NK-92 (cell line): ENCODE results near the gene ZBP1.

Experiments used
- DNase-seq: peaks from one replicate; lab custom pipeline; 2025; ENCODE audit not compliant: unreplicated experiment; lab: John Stamatoyannopoulos, UW

Gene ZBP1, protein sequence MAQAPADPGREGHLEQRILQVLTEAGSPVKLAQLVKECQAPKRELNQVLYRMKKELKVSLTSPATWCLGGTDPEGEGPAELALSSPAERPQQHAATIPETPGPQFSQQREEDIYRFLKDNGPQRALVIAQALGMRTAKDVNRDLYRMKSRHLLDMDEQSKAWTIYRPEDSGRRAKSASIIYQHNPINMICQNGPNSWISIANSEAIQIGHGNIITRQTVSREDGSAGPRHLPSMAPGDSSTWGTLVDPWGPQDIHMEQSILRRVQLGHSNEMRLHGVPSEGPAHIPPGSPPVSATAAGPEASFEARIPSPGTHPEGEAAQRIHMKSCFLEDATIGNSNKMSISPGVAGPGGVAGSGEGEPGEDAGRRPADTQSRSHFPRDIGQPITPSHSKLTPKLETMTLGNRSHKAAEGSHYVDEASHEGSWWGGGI

GRCh38 chr20:57620274-57620990 lies at the start of gene ZBP1:
ZBP1 (minus strand) TSS chr20:57620426; CDS start chr20:57620295, 131 bp downstream.
- no peak for DNase-seq

- no peak for DNase-seq
Observed at GRCh38 chr20:57669632-57670031, 49.4 kb upstream of the ZBP1 start.

DNA sequence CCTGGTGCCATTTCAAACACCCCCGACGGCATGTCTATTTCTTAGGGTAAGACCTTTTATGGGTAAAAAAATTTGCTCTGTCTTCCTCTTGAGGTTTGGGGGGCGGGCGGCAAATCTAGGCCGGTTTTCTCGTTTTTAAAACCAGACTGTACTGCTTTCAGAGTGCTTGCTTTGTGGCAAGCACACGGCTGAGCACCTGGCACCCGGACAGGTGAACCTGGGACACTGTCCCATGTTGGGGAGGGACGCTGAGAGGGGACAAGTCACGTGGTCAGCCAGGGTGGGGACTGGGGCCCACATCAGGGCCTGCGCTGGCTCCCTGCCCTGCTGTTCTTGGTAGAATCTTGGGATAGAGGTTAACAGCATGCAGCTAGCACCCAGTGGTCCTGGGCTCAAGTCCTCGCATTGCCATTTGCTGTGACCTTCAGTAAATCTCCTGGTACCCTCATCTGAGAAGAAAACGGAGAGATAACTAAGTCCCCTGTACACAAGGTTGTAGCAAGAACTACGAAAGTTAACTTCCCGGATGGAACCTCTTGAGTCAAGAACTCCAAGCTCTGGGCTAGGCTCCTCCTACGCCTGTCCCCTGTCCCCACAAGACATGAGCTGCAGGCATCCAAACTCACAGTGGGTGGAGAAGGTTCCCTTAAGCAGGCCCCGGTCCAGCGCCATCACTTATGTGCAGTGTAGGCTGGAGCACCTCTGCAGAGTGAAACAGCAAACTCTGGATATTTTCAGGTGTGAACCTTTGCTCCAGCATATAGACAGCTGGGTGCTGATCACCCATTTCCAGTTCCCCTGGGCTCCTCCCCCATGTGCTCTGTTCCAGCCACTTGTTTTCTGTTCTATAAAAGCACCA lies 47.9 kb upstream of the ZBP1 start:
- no peak for DNase-seq

GRCh38 chr20:57667388-57667787 lies 47.2 kb upstream of the ZBP1 start:
- no peak for DNase-seq

- no peak for DNase-seq
Observed at GRCh38 chr20:57666834-57667157, 46.6 kb upstream of the ZBP1 start.

- no peak for DNase-seq
Observed at GRCh38 chr20:57666106-57666833, 46.0 kb upstream of the ZBP1 start.

- no peak for DNase-seq
Observed at GRCh38 chr20:57665589-57665971, 45.4 kb upstream of the ZBP1 start.

- DNase-seq, result no peak
Observed at GRCh38 chr20:57664924-57665588, 44.8 kb upstream of the ZBP1 start.

DNA sequence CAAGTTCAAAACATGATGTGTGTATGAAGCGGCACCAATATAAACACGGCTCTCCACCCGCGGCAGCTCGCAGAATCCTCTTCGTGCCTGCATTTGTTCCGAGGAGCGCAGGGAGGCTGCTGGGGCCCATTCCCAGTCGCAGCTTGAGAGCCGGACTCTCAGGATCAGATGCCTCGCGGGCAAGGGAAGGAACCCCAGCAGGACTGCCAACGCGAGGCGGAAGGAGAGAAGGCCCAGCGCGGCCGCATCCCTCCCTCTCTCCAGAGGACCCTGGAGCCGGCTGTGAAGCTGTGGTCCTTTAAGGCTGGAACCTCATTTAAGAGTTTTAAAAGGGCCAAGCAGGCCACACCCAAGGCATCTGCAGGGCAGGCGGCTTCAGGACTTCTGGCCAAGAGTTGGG lies 44.2 kb upstream of the ZBP1 start:
- no peak for DNase-seq

DNA sequence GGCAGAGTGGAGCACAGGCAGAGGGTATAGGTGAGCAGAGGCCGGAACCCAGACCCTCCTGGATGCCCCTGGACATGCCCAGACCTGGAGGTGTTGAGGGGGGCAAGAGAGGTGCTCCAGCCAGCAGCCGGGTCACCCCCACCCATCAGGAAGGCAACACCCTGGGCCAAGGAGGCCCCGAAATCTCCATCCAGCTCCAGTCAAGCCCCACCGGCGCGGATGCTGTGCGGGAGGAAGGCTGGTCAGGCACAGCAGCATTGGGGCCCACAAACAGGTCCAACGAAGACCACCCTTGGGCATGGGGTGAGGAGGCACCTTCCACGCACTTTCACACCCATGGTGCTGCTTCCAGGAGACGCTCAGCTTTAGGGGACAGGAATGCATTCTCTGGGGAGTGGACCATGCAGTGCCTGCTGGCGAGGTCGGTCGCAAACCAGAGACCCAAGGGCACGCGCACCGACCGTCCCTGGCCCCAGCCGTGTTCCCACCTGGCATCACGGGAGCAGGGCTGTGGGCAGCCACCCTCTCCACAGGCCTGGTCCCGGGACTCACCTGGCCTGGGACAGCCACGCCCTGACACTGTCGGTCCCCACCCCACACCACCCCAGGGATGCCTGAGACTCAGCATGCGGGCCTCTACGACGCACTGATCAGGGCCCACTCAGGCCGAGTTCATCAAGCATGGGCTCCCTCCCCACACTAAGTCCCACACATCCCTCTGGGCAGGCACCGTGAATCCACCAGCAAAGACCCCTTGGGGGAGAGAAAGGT lies 43.6 kb upstream of the ZBP1 start:
- no peak for DNase-seq

DNA sequence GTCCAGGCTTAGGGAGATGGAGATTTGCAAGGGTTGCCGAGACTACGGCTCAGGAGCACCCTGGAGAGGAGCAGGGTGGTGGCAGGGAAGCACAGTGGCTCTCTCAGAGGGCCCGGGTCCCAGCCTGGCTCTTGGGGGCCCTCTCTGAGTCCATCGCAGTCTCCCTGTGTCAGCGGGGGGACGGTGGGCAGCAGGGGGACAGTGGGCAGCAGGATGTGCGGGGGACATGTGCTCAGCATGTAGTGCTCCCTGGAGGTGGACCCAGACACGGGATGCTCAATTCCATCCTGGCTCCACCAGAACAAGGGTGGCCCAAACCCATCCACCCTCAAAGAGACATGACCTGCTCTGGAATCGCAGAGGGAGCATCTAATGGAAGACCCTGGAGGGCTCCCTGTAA lies 43.0 kb upstream of the ZBP1 start:
- DNase-seq, result no peak

GRCh38 chr20:57662456-57663240 lies 42.4 kb upstream of the ZBP1 start:
- DNase-seq, result no peak

- DNase-seq, result no peak
Observed at GRCh38 chr20:57661746-57662455, 41.7 kb upstream of the ZBP1 start.

DNA sequence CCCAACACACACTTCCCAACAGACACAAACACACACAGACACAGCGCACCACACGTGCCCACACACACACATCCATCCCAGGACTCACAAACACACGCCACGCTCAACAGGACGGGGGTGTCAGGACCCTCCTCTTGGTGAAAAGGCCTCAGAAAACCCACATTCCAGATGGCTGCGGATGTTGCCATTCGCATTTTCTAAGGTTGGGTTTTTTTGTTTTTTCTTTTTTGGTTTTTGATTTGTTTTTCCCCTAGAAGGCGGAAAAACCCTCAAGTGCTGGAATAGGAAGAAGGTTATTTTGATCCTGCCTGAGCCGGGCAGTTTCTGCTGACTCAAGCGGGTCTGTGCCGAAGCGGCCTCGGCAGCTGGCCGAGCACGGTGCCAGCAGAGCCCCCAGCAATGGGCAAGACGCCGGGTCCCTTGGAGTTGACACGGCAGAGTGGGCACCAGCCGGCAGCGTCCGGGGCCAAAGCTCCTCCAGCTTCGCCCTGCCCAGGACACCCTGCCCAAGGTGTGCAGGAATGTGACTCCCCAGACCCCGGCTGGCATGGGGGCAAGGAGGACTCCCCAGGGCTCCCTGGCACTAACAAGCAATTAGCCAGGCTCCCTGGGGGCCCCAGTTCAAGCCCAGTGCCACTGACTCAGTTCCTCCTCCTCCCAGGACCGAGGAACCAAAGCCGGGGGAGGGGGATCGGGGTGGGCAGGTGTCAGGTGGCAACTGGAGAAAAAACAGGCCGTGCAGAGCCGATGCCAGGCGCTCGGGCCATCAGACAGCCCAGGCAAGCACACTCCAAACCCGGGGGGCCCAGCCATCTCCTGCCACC lies 40.9 kb upstream of the ZBP1 start:
- no peak for DNase-seq

GRCh38 chr20:57660181-57660921 lies 40.1 kb upstream of the ZBP1 start:
- DNase-seq, result no peak

DNA sequence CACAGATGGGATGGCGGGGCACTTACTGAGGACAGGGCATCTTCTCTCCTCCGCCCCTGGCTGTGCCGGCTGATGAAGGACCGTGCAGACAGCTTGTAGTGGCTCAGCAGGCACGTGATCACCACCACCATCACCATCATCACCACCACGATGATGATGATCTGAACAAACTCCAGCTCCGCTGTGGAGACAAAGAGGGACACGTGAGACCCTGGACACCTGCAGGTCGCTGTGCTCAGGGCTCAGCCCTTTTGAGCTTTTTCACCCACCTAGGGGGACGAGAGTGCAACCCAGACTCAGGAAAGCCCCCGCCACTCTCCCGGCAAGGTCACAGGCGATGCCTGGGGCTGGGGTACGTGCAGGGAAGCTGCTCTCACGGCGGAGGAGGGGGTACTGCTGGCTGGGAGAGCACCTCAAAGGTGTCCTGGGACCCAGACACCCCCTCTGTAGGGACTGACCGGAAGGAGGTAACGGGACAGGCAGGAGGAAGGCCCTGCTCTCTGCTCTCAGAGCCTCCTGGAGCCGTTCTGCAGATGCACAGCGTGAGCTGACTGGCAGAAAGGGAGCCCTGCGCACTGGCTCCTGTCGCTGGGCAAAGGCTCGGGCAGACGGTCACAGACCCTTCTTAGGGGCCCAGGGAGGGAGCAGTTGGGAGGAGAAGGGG lies 39.4 kb upstream of the ZBP1 start:
- DNase-seq, result no peak
